Fibroblast of gingiva (primary cell): ENCODE data around the gene TMEM69.
"Not testable (repeated sequence)": the region's sequence is repeated elsewhere in the genome, so short reads cannot be mapped to it uniquely, and the experiment has no call there.

Experiments used
- DNase-seq: peaks from one replicate; pipeline ENCODE4 v3.0.0-alpha.2; 2011; ENCODE audit warnings: low read depth

Gene TMEM69, protein sequence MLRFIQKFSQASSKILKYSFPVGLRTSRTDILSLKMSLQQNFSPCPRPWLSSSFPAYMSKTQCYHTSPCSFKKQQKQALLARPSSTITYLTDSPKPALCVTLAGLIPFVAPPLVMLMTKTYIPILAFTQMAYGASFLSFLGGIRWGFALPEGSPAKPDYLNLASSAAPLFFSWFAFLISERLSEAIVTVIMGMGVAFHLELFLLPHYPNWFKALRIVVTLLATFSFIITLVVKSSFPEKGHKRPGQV

DNA sequence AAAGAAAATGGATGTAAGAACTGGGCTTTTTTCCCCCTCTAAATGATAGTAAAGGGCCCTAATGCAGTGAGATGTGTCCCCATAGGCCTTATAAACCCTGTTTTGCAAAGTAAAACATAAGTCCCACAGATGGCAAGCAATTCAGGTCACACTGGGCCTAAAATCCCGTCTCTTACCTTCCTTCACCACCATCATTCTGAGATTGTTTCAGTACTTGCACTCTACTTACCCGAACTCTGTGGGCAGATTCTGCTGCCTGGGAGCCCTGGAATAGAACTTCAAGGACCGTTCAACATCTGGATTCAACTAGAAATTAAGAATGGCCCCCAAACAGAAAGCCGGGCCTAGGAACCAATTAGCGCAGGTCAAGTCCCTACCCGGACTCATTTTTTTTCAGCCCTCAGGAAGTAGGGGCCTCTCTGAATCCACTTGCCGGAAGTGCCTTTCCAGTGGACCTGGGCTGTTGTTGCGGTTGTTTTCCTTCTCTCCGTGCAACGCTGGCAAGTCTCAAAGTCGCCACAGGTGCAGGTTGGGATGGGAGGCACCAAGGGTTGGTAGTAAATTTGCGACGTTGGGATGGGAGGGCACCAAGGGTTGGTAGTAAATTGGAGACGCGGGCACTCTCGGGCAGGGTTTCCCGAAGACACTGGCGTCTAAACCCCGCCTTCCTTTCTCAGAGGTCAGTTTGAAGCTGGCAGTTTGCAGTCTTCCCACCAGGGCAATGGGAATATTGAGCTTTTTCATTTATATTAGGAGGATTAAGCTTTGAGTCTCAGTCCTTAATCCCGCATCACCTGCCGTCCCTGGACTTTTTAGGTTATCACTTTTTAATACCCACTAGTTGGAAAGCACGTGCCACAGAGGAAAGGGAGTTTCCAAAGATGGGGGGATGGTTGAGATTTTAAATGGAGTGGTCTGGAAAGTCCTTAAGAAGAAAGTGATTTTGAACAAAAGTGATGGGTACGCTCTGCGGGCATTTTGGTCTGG, at the start of gene TMEM69:
TSS of gene TMEM69 (plus strand) at position 428 of the 987 bp plus-strand sequence. CDS start 2,888 bp downstream, outside the sequence.
- DNase-seq: peak; percentile 92

- peak; percentile 35 for DNase-seq
Measured at GRCh38 chr1:45640293-45640692, 47.7 kb upstream of the TMEM69 start.

- DNase-seq: no peak
Measured at GRCh38 chr1:45643321-45643720, 44.7 kb upstream of the TMEM69 start.

- DNase-seq: no peak
Measured at GRCh38 chr1:45643978-45644377, 44.0 kb upstream of the TMEM69 start.

- DNase-seq: no peak
Measured at GRCh38 chr1:45644661-45645060, 43.3 kb upstream of the TMEM69 start.

DNA sequence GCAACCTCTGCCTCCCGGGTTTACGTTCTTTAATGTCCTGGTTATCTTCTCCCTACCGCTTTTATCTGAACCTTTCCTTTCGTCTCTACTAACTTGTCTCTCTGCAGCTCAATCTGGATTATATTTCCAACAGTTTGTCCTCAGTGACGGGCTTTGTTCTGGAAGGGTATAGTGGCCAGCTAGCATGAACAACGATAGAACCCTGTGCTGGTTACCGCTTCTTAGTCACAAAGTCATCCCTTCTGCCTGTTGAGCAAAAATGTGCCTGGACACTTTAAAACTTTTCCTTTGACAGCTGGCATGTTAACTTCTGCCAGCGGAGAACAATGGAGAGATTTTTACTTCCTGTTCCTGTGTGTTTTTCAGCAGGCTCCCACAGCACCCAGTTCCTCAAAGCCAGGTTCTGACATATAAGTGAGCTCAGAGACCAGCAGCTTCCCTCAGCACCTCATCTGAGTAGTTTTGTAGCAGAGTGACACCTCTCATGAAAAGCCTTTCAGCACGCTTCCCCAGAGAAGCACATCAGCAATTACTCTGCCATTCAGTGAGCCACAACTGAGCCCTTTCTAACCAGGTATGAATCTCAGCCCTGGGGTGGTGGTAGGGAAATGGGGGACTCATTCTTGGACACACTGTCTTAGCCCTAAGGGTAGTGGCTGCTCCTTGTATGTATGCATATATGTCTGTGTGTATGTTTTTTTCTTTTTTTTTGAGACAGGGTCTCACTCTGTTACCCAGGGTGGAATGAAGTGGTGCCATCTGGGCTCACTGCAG, 40.5 kb upstream of the TMEM69 start:
- DNase-seq: no peak

DNA sequence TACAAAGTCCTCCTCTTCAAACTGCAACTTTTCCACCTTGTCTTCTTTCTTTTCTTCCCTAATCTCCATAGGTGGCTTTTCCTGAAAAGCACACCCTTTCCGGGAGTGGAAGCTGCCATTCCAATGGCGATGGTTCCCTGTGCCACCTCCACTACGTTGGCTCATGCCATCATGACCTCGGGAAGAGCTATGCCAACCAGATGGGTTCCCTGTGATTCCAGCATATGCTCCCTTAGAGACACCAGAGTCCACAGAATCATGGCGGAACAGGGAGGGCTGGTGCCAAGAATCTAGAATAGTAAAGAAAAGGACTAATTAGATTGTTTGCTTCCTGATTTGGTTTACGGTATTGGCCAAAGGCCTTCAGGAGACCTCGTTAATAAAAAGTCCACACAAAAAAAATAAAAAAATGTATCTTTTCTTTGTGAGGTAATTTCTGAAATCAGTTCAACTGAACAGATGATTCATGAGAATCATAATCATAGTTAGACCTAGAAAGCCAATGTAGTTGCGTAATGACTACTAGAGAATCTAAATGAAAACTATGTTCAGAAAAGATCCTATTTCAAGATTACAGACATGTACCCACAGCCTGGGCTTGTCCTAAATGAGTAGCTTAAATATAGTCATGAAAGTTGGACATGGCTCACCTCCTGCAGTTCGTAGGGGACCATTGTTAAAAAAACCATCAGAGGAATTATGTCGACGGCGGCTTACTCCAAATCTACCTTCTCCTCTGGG, 33.3 kb upstream of the TMEM69 start:
- peak; percentile 70 for DNase-seq

DNA sequence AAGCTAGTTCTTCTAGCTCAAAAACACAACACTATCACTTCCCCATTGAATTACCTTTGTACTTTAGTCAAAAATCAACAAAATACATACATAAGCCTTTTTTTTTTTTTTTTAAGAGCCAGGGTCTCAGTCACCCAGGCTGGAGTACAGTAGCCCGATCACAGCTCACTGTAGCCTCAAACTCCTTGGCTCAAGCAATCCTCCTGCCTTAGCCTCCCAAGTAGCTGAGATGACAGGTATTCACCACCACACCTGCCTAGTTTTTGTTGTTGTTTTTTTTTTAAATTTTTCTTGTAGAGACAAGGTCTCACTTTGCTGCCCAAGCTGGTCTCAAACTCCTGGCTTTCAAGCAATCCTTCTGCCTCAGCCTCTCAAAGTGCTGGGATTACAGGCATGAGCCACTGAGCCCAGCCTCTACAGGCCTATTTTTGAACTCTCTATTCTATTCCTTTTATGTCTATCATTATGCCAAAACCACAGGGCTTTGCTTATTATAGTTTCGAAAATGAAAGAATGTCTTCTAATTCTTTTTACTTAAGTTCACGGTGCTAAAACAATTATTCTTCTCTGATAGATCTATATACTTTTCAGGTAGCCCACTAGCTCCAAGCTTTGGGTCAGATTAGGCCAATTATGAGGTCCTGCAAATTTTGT, 31.3 kb upstream of the TMEM69 start:
- no peak for DNase-seq

DNA sequence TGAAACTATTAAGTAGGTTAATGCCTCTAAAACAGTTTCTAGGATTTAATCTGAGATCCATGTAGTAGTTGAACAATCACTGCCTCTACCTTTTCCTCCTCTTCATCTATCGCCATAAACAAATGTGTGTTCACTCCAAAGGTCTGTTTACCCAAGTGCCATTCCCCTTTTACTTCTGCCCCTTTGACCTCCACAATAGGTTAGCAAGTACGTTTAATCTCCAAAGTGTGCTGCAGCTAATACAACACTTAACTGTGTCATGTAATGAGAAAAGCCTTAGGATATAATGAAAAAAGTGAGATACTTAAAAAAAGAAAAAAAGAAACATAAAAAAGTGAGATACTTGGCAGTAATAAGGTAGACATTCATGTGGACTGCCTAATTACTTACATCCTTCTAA, 29.8 kb upstream of the TMEM69 start:
- DNase-seq: no peak

GRCh38 chr1:45659222-45659621, 28.8 kb upstream of the TMEM69 start:
- DNase-seq: no peak

- no peak for DNase-seq
Measured at GRCh38 chr1:45660336-45660735, 27.6 kb upstream of the TMEM69 start.

DNA sequence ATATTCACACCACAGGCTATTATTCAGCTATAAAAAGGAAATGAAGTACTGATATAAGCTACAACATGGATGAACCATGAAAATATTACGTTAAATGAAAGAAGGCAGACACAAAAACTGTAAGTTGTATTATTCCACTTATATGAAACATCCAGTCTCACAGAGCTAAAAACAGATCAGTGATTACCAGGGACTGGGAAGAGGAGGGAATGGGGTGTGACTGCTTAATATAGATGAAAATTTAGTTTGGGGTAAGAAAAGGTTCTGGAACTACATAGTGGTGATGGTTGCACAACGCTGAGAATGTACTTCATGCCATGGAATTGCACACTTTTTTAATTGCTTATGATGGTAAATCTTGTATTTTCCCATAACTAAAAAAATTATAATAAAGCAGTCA, 21.1 kb upstream of the TMEM69 start:
- no peak for DNase-seq

DNA sequence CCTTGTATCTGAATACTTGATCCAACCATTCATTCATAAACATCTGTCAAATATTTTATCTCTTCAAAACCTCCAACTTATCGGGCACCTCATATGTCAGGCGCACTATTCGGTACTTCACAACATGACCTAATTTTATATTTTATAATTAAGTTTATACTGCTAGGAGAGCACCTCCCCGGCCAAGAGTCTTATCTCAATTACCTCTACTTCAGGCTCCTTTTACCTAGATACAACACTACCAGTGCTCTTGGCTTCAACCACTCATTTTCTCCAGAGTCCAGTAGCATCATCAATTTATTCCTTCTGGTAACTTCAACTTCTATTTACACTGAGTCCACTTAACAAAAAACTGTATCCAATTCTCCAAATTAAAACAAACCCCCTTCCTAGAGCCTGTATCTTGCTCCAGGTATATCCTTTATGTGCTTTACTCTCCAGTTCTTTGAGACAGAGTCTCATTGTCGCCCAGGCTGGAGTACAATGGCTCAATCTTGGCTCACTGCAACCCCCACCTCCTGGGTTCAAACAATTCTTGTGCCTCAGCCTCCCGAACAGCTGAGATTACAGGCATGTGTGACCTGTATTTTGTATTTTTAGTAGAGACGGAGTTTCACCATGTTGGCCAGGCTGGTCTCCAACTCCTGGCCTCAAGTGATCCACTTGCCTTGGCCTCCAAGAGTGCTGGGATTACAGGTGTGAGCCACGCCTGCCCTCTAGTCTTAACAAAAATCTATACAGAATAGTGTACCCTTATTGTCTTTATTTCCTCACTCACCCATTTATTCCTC, 20.5 kb upstream of the TMEM69 start:
- no peak for DNase-seq

GRCh38 chr1:45668526-45668925, 19.5 kb upstream of the TMEM69 start:
- DNase-seq: no peak

DNA sequence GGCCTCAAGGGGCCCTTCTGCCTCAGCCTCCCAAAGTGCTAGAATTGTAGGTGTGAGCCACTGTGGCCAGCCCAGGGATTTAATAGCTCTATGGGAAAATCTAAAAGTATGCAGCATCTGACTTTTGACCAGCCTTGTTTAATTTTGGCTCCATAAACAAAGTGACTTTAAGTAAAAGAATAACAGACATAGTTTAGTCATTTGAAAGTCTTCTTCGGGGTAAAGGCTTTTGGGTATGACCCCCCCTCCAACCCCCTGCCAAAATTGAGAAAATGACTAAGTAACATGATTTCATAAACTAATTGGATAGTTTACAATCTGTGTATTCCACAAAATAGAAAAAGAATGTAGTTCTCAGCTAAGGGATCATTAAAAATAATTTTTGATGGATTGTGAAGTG, 18.6 kb upstream of the TMEM69 start:
- DNase-seq: peak; percentile 69

GRCh38 chr1:45669859-45670655, 17.9 kb upstream of the TMEM69 start:
- DNase-seq: peak; percentile 9

DNA sequence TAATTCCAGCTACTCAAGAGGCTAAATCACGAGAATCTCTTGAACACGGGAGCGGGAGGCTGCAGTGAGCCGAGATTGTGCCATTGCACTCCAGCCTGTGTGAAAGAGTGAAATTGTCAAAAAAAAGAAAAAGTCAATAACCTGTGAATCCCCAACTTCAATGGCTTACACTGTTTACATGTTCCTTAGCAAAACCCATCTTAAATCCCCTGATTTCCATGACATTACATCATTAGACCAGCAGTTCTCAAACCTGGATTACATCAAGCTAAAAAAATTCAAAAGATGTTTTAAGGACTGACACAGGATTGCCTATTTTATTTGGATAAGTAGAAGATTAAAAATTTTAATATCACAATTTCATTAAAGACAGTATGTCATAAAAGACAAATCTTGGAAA, 14.0 kb upstream of the TMEM69 start:
- no peak for DNase-seq

GRCh38 chr1:45674478-45674877, 13.5 kb upstream of the TMEM69 start:
- DNase-seq: no peak

- DNase-seq: not testable (repeated sequence)
Measured at GRCh38 chr1:45676553-45676952, 11.4 kb upstream of the TMEM69 start.
